SK-N-MC (cell line): ENCODE results near the gene WNK1.

Experiments
- EZH2 ChIP-seq: fragments of 200-600 bp; sonication (generic); IDR thresholded peaks from one replicate; pipeline ENCODE4 v1.6.1; 2017; ENCODE audit warnings: antibody characterized with exemption
- FOXP2 ChIP-seq: optimal IDR thresholded peaks from 2 replicates; pipeline ENCODE3; 2011; ENCODE audit warnings: mild to moderate bottlenecking, moderate library complexity; ENCODE audit not compliant: insufficient read depth; ENCODE audit errors: extremely low read length, control extremely low read depth
- POLR2AphosphoS5 ChIP-seq: IDR thresholded peaks from 2 replicates; pipeline ENCODE4 v1.6.1; 2012; ENCODE audit warnings: mild to moderate bottlenecking, low read depth, low read length, borderline replicate concordance

- TF ChIP-seq EZH2: no peak
- peak; percentile 88 for TF ChIP-seq POLR2AphosphoS5
- TF ChIP-seq FOXP2: no peak
Measured at GRCh38 chr12:751999-752694, at the start of gene WNK1.
